ENCODE results near the gene SPNS3.

SPNS3 gene

DNA sequence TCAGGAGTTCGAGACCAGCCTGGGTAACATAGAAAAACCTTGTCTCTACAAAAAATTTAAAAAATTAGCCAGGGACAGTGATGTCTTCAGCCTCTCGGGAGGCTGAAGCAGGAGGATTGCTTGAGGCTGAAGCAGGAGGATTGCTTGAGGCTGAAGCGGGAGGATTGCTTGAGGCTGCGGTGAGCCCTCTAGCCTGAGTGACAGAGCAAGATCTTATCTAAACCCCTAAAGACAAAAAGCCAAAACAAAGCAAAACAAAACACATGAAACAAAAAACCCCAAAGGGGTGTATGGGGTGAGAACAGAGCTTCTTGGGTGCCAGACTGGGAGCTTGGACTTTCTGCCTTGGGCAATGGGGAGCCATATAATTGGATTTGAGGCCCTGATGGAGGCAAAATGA lies 2.6 kb downstream of the SPNS3 start:
- DNase-seq, result no peak

DNA sequence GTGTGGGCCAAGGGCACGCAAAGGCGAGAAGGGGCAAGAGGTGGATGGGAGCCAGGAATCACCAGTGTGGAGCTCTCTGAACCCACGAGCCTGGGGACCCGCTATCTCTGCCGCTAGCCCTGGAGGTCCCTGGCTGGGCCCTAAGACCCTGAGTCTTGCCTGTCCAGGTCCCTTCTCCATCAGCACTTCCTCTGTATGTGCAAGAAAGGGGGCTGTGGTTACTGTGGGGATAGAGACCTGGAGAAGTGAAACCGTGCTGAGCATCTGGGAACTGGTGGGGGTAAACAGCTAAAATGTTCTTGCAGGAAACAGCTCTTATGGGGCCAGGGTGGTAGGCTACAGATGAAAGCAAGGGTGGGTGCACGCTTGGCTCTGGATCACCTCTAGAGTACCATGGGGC lies 3.1 kb downstream of the SPNS3 start:
- DNase-seq, result no peak

DNA sequence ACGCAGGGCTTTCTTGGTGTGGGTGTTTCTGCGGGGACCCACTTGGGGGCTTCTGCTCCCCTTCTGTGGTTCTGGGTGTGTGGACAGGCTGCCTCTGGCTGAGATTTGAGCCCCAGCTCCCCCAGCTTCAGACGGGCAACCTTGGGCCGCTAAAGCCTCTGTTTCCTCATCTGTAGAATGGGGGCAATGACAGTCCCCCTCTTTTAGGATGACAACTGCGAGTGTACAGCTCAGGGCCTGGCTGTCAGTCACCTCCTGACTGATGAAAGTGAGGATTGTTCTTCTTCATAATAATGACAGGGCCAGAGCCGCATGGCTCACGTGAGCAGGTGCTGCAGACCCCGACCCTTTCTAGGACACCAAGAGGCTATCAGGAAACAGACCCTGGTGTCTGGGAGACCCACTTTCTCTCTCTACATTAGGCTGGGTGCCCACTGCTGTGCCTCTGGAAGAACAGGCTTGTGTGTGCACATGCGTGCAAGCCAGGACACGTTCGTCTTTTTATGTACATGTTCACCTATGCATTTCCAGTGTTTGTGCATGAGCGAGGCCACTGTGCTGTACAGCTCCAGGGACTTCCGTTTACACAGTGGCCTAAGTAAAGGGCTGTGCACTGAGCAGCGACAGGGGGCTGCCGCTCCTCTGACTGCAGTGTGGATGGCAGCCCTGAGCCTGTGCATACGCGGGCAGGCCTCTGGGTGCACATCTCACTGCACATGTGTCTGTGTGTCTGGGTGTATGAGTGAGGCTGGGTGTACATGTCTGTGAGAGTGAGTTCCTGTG lies 4.6 kb downstream of the SPNS3 start:
- DNase-seq, result no peak

DNA sequence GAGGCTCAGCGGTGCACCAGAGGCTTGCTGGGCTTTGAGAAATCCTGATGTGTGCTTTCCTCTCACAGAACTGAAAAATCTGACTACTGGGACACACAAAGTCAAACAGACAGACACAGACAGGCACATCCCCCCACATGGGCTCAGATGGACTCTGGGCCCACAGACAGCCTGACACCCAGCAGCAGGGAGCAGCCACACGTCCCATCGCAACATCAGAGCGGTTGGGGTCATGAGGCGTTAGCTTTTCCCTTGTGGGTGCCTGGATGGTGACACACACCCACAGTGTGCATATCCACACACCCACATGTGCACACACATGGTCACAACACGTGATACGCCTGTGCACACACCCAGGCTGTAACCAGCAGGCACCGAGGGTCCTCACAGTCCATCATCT lies 6.3 kb downstream of the SPNS3 start:
- no peak for DNase-seq

DNA sequence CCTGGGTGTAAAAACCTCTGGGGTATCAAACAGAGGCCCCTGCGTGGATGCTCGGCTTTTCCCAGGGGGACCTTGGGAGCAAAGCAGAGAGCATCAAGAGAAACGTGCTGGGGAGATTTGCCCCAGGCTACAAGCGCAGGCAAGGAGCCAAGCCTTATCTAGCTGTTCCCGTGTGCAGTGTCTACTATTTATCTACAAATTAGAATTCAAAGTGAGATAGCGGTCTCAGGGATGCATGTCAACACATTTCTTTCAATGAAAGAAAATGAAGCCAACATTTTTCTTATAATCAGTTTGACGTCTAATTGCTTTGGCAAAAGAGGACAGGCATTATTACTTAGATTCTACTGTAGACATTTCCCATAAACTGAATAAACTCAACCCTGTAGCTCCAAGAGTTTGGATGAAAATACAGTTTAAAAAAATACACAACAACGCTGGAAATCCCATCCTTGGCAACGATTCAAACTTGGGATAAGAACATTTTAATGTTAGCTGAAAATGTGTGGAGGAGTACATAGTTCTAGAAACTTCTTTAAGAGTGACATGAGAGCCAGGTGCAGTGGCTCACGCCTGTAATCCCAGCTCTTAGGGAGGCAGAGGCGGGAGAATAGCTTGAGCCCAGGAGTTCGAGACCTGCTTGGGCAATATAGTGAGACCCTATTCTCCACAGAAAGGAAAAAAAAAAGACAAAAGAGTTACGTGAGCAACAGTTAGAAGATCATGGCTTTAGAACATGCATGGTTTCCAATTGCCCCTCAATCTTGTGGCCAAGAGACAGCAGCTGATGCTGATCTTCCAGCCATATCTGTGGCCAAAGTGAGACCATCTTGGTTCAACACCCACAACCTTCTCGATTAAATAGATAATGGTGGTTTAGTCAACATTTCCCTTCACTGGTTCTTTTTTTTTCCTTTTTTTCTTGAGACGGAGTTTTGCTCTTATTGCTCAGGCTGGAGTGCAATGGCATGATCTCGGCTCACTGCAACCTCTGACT lies 7.2 kb downstream of the SPNS3 start:
- no peak for DNase-seq

DNA sequence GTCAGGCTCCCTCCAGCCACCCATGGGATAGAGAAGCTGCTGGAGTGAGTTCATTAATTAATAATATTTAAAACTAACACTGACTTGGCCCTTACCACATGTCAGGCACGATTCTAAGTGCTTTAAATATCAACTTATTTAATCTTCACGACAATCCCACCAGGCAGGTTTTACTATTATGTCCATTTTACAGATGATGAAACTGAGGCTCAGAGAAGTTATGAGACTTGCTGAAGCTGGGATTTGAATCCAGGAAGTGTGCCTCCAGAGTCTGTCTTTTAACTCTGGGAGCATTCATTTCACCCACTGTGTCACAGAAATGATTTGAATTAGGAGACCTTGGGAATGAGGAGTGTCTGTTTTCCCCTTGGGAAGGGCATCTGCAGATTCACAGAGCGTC lies 8.8 kb downstream of the SPNS3 start:
- DNase-seq, result no peak

DNA sequence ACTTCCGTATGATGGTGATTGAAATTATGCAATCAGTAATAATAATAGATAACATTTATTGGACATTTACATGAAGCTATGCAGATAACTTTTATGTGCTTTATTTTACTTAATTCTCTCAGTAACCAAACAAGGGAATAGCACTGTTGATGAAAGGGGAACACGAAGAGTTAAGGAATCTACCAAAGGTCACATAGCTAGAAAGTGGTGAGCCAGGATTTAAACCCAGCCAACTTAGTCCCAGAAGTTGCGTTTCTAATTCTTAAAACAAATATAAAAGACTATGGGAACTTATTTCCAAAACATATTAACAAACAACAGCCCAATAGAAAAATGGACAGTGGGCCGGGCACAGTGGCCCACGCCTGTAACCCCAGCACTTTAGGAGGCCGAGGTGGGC lies 9.7 kb downstream of the SPNS3 start:
- no peak for DNase-seq

DNA sequence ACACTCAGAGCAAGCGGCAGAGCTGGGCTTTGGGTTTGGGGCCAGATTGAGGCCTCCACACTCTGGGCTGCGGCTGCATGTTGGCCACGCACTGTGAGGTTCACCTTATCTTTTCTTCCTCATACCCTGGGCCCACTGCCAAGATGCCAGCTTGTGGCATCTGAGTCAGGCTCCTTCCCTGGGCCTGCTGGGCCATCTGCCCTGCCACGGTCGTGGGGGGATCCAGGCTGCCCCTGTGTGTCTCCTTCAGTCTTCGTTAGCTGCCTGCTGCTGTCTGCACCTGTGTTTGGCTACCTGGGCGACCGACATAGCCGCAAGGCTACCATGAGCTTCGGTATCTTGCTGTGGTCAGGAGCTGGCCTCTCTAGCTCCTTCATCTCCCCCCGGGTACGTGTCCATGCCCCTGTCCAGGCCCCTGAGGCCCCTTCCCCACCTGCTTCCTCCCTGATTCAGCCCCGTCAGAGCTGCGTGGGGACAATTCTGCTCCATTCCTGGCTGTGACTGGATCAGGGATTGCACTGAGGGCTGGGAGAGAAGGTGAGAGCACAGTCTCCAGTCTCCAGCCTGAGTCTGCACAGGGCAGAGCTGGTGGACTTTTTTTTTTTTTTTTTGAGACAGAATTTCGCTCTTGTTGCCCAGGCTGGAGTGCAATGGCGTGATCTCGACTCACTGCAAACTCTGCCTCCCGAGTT lies 11.2 kb downstream of the SPNS3 start:
- no peak for DNase-seq

DNA sequence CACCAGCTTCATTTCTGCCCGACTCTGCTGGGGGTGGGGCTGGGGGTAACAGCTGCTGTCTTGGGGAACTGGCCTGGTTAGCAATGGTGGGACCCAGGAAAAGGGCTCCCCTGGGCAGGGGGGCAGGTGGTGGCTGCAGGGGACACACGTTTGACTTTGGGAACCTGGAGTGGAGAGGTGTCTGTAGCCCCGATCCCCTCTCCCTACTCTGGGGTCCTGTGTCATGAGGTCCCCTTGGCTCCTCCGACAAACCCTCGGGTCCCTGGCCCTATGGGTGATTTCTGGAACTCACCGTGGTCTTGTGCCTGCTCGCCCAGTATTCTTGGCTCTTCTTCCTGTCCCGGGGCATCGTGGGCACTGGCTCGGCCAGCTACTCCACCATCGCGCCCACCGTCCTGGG lies 12.0 kb downstream of the SPNS3 start:
- DNase-seq, result no peak

DNA sequence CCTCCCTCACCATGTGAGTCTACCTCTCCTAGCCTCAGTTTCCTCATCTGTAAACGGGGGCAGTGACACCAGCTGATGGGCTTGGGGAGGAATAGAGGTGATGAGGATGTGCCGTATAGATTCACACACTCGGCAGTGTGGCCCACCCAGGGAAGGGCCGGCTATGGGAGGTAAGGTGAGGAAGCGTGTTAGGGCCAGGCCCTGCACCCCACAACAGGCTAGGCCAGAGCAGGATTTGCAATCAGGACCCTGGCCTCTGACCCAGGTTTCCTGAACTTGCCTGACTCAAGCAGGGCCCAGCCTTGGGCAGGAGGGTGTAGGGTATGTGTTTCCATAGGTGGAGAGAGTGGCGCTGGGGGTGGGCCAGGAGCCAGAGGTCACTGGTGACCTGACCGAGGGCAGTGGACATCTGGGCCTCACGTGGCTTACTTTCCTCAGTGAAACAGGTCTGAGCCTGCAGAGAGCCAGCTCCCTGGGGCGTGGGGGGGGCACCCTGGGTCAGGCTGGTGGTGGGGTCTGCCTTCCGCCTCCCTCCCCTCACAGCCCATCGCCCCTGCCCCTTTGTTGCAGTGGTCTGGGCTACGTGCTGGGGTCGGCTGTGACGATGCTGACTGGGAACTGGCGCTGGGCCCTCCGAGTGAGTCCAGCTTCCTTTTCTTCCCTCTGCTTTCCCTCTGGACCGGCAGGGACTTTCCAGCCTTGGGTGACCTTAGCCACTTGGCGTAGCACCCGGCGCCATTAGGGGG lies 12.8 kb downstream of the SPNS3 start:
- no peak for DNase-seq

DNA sequence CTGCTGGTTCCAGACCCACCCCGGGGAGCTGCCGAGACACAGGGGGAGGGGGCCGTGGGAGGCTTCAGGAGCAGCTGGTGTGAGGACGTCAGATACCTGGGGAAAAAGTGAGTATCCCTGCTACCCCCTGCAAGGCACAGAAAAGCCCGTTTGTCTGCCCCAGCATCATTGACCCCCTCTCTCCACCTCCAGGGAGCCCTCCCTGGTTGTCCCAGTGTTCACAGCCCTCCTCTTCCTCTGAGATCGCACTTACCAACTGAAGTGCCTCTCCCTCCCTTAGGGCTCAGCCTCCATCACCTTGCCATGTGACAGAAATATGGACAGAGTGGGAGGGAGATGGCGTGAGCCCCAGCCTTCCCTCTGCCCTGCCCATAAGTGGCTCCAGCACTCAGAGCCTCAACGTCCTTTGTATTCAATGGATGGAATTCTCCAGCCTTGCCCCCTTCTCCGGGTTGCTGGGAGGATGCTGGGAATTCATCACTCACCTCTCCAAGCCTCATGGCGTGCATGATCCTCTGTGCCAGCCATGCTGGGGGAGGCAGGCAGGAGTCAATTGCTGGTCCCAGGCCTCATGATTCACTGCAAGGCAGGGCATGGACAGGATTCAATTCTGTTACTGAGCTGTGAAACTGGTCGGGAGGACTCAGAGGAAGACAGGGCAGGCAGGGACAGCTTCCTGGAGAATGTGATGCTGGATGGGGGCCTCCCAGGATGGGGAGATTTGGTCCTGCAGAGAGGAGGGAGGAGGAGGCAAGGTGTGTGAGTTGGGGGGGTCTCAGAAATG lies 14.6 kb downstream of the SPNS3 start:
- DNase-seq, result no peak

DNA sequence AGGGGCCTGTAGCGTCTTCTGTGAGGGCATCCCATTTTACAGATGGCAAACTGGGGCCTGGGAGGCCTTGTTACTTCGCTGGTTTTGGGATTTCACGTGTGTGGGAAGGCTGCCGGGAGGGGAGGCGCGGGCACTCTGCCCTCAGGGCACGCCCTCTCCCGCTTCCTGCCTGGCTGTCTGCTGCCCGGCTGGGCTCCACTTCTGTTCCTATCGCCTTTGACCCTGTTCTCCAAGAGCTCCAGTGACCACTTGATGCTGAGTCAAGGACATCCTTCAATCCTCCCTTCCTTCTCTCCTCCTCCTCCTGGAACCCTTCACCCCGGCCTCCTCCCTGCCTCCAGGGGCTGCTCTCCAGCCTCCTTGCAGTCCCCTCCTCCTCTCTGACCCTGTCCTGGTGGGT lies 16.0 kb downstream of the SPNS3 start:
- no peak for DNase-seq

DNA sequence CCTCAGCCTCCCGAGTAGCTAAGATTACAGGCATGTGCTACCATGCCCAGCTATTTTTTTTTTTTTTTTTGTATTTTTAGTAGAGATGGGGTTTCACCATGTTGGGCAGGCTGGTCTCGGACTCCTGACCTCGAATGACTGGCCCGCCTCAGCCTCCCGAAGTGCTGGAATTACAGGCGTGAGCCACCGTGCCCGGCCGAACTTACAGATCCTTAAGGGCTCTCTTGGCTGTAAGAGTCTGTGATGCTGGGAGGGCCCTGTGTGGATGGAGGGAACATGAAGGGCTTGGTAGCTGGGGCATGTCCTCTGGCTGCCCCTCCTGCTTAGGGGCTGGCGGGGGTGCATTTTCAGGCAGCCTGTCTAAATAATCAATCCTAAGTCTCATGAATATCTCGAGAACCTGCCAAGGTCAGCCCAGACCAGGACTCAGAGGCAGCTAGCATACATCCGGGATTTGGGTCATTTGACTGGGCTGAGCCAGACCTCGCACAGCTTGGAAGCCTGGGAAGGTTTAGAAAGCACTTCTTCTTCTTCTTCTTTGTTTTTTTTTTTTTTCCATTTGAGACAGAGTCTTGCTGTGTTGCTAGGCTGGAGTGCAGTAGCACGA lies 17.1 kb downstream of the SPNS3 start:
- DNase-seq, result no peak

DNA sequence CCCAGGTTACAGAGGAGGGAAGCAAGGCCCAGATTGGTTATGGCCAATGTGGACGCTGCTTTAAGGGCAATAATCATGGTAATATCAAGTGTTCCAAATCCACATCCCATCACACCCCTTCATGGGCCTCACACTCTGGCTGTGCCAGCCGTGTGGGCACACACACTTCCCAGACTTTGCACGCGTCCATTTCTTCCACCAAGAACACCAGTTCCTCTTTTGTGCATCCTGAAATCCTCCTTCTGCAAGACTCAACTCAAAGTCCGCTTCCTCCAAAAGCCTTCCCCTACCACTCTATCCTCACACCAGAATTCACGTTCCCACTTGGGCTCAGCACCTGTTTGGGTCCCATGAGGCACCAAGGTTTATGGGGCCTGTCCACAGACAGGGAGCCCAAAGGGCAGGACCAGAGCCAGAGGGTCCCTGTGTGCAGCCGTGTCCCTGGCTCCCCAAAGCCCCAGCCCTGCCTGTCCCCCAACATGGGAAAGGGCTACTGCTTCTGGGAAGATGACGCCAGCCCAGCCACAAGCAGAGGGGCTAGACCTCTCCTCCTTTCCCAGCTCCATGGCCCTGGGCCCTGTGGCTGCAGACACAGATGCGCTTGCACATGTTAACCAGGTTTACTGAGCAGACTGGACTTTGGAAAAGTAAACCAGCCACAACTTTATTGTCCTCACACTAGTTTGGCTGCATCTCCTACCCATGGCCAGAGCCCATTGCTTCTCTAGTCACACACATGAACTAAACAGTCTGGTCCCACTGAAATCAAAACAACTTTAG lies 20.3 kb downstream of the SPNS3 start:
- DNase-seq, result no peak

DNA sequence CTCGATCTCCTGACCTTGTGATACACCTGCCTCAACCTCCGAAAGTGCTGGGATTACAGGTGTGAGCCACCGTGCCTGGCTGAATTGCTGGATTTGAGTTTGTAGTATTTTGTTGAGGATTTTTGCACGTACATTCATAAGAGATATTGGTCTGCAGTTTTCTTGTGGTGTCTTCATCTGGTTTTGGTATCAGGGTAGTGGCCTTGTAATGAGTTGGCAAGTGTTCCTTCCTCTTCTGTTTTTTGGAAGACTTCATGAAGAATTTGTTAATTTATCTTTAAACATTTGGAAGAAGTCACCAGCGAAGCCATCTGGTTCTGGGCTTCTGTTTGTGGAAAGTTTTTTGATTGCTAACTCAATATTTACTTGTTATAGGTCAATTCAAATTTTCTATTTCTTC lies 26.9 kb downstream of the SPNS3 start:
- no peak for DNase-seq

DNA sequence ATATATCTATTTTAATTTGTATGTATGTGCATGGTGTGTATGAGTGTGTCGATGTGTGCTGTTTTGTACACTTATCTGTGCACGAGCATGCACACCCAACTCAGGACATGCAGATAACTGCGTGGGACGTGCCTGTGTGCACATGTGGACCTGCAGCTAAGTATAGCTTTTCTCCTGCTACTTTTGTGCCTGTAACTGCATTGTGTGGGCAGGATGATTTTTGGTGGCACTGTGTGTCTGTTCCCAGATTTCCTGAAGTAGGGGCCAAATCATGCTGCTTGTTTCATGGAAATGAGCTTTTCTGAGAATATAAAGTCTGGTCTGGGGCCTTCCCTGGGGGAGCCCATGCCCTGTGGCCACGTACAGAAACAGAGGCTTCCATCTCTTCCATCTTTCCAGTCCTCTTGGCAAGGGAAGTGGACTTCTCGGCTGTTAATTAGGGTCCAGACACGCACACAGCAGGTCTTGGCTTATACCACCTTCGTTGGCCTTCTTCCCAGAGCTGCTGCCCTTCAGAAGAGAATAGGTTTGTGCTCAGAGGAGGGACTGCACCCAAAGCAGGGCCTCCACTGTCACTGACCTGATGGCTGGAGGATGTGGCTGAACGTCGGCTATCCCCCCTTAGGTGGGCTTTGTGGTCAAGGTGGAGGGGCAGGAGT lies 30.2 kb downstream of the SPNS3 start:
- no peak for DNase-seq

DNA sequence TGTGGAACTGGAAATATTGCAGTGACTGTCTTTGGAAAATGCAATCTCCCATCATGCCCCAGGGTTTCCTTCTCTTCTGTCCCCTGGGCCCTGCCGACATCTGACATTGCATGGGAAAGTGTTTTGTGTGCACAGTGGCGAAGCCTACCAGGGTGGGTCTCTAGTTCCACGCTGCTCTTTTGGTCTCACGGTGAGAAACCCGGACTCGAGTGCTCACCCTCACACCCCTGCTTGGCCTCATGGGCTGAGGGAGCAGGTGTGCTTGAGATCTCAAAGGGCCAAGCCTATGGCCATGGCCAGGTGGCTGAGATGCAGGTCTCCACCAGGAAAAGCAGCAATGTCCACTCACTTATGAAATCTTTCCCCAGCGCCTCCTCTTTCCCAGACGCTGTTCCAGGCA lies 32.0 kb downstream of the SPNS3 start:
- no peak for DNase-seq

DNA sequence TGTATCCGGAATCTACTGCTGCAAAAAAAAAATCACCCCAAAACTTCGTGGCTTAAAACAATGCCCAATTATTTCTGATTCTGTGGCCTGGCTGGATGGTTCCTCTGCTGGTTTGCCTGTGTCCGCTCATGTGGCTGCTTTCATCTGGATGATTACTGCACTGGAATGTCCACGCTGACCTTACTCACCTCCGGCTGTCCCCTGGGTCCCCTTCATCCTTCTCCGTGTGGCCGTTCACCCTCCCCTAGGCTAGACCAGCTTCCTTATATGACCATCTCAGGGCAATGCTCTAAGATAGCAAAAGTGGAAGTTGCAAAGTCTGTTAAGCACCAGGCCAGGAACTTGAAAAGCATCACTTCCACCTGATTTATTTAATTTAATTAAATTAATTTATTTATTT lies 33.5 kb downstream of the SPNS3 start:
- no peak for DNase-seq

DNA sequence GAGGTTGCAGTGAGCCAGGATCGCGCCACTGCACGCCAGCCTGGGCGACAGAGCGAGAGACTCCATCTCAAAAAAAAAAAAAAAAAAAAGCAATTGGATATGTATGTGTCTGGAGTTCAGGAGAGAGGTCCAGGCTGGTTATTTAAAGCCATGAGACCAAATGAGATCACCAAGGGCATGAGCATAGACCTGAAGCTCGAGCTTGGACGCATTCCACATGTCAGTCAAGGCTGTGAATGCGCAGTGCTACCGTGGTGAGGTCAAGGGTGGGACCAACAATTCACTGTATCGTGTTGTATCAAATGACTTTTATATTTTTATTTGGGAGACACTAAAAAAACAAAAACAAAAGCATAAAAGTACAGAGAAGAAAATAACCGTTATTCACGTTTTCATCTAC lies 35.8 kb downstream of the SPNS3 start:
- DNase-seq, result no peak

DNA sequence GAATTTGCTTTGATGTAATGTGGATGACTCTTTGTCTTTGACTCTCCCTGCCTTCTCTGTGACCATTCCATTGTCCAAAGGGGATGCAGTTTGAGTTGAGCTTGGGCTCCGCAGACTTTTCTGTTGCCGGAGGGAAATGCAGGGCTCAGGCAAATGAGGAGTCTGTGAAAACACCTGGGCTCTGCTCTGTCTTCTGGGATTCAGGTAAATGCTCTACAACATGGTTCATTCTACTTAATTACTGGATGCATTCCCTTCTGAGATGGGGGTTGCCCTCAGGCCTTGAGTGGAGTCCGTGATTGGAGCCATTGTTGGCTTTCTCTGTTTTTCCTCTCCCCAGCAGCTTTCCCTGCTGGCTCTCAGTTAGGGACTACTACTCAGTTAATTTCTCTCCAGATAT lies 38.5 kb downstream of the SPNS3 start:
- no peak for DNase-seq

All from SHP77 treated with DMSO at 0.1 percent for 48 hours (cell line).